Neural cell (in vitro differentiated cells): ENCODE results near the gene GTPBP4. TPM values are rescaled to one million over a fixed set of nuclear protein-coding genes. Genes with fewer than 3 reads are reported as not detected.

Experiments used
- H2AFZ ChIP-seq: fragments of 200-600, 300-800 bp; sonication (generic), shearing (Covaris generic); 2 replicates; pipeline ENCODE4 v1.6.0; 2014; ENCODE audit warnings: low read depth, mild to moderate bottlenecking, antibody characterized with exemption, low read length, moderate library complexity
- H3F3A ChIP-seq: fragments of 200-600 bp; shearing (Covaris generic); 2 replicates; pipeline ENCODE4 v1.6.1; 2016; ENCODE audit warnings: mild to moderate bottlenecking, moderate library complexity, mixed read lengths, antibody characterized with exemption, low read length; ENCODE audit not compliant: insufficient read depth, poor library complexity, severe bottlenecking
- H3K27ac ChIP-seq: fragments of 200-600, 300-800 bp; sonication (generic), shearing (Covaris generic); 2 replicates; pipeline ENCODE4 v1.5.1; 2014; ENCODE audit warnings: mild to moderate bottlenecking, low read length, moderate library complexity
- H3K27me3 ChIP-seq: fragments of 300-800, 200-600 bp; sonication (generic), shearing (Covaris generic); 2 replicates; pipeline ENCODE4 v1.6.0; 2014; ENCODE audit warnings: mild to moderate bottlenecking, low read depth, low read length, moderate library complexity; ENCODE audit not compliant: insufficient read depth
- H3K36me3 ChIP-seq: fragments of 300-800, 200-600 bp; sonication (generic), shearing (Covaris generic); 2 replicates; pipeline ENCODE4 v1.5.1; 2014; ENCODE audit warnings: mild to moderate bottlenecking, antibody characterized with exemption, low read length, moderate library complexity; ENCODE audit not compliant: insufficient read depth
- H3K4me2 ChIP-seq: fragments of 300-800, 200-600 bp; sonication (generic), shearing (Covaris generic); 2 replicates; pipeline ENCODE4 v1.6.0; 2014; ENCODE audit warnings: mild to moderate bottlenecking, low read length
- H3K4me3 ChIP-seq: fragments of 300-800, 200-600 bp; sonication (generic), shearing (Covaris generic); 2 replicates; pipeline ENCODE4 v1.5.1; 2014; ENCODE audit warnings: mild to moderate bottlenecking, low read length, moderate library complexity
- H3K79me2 ChIP-seq: fragments of 200-600 bp; shearing (Covaris generic); replicated peaks from 2 replicates; pipeline ENCODE4 v1.6.0; 2014; ENCODE audit warnings: mild to moderate bottlenecking, low read length, moderate library complexity; ENCODE audit not compliant: insufficient read depth
- H3K9ac ChIP-seq: fragments of 300-800, 200-600 bp; sonication (generic), shearing (Covaris generic); 2 replicates; pipeline ENCODE4 v1.6.1; 2016; ENCODE audit warnings: mild to moderate bottlenecking, low read length, mixed read lengths
- H3K9me2 ChIP-seq: fragments of 200-600 bp; shearing (Covaris generic); 2 replicates; pipeline ENCODE4 v1.6.1; 2016; ENCODE audit warnings: mild to moderate bottlenecking, low read length, mixed read lengths; ENCODE audit not compliant: insufficient read depth
- H3K9me3 ChIP-seq: fragments of 200-600, 300-800 bp; sonication (generic), shearing (Covaris generic); 2 replicates; pipeline ENCODE4 v1.6.1; 2016; ENCODE audit warnings: mild to moderate bottlenecking, mixed run types, low read length, moderate library complexity, mixed read lengths
- H4K20me1 ChIP-seq: fragments of 200-600 bp; shearing (Covaris generic); 2 replicates; pipeline ENCODE4 v1.6.1; 2016; ENCODE audit warnings: mild to moderate bottlenecking, mixed run types; ENCODE audit not compliant: insufficient read depth
- CTCF ChIP-seq: fragments of 450-650 bp; IDR thresholded peaks from 2 replicates; pipeline ENCODE4 v1.5.1; 2014; ENCODE audit warnings: antibody characterized with exemption, mild to moderate bottlenecking, moderate library complexity; ENCODE audit not compliant: poor library complexity, severe bottlenecking
- EP300 ChIP-seq: fragments of 450-650 bp; conservative IDR thresholded peaks from 2 replicates; pipeline ENCODE4 v1.6.1; 2014; ENCODE audit warnings: antibody characterized with exemption, mild to moderate bottlenecking, moderate library complexity; ENCODE audit not compliant: poor library complexity, severe bottlenecking
- EZH2 ChIP-seq: fragments of 200-600, 300-800 bp; shearing (Covaris generic), sonication (generic); IDR thresholded peaks from 2 replicates; pipeline ENCODE4 v1.6.1; 2014; ENCODE audit warnings: antibody characterized with exemption, low read length, borderline replicate concordance, mild to moderate bottlenecking; ENCODE audit not compliant: insufficient read depth, poor library complexity, severe bottlenecking
- MXI1 ChIP-seq: fragments of 450-650 bp; conservative IDR thresholded peaks from 2 replicates; pipeline ENCODE4 v1.6.1; 2014; ENCODE audit warnings: antibody characterized with exemption, mild to moderate bottlenecking; ENCODE audit not compliant: poor library complexity, severe bottlenecking
- POLR2AphosphoS5 ChIP-seq: IDR thresholded peaks from 2 replicates; pipeline ENCODE4 v1.6.1; 2012
- RAD21 ChIP-seq: fragments of 450-650 bp; conservative IDR thresholded peaks from 2 replicates; pipeline ENCODE4 v1.6.1; 2014; ENCODE audit warnings: antibody characterized with exemption, mild to moderate bottlenecking, moderate library complexity
- REST ChIP-seq: IDR thresholded peaks from 2 replicates; pipeline ENCODE4 v1.6.1; 2012; ENCODE audit warnings: borderline replicate concordance
- SMC3 ChIP-seq: fragments of 450-650 bp; conservative IDR thresholded peaks from 2 replicates; pipeline ENCODE4 v1.6.1; 2014; ENCODE audit warnings: antibody characterized with exemption, mild to moderate bottlenecking, moderate library complexity; ENCODE audit not compliant: poor library complexity
- TAF1 ChIP-seq: IDR thresholded peaks from 2 replicates; pipeline ENCODE4 v1.6.1; 2012; ENCODE audit warnings: low read depth
- polyA plus RNA-seq: library from polyadenylated mRNA; depleted of rRNA; stranded (reverse); fragments of >200 nt; gene quantifications from 2 replicates; pipeline ENCODE4 v1.2.3, GENCODE V29; 2014

The GTPBP4 gene
- polyA plus RNA-seq, 1 donor from 2014 or later: 32.7 TPM

- no peak overlapping the region for H3K27ac ChIP-seq
- no peak overlapping the region for H3K9ac ChIP-seq
- H2AFZ ChIP-seq: no peak overlapping the region
- no peaks in the 10 kb centered on the region for H4K20me1 ChIP-seq
- H3F3A ChIP-seq: no peaks in the 10 kb centered on the region
- no peak overlapping the region for H3K4me3 ChIP-seq
- no peaks in the 10 kb centered on the region for H3K9me2 ChIP-seq
- H3K36me3 ChIP-seq: no peaks in the 10 kb centered on the region
- H3K9me3 ChIP-seq: no peaks in the 10 kb centered on the region
- TF ChIP-seq CTCF (no peak), TAF1 (no peak), EZH2 (no peak), RAD21 (no peak), MXI1 (no peak), REST (no peak), EP300 (no peak), POLR2AphosphoS5 (no peak), SMC3 (no peak)
- H3K27me3 ChIP-seq: no peaks in the 10 kb centered on the region
- no peaks in the 10 kb centered on the region for H3K79me2 ChIP-seq
- no peak overlapping the region for H3K4me2 ChIP-seq
Observed at GRCh38 chr10:972763-973162, 15.5 kb upstream of the GTPBP4 start.

GRCh38 chr10:974038-974784, 14.0 kb upstream of the GTPBP4 start:
- TF ChIP-seq RAD21 (no peak), REST (no peak)
- Histone ChIP-seq H3F3A (no peaks in the 10 kb centered on the region), H4K20me1 (no peaks in the 10 kb centered on the region), H3K9ac (no peak overlapping the region), H3K9me2 (no peaks in the 10 kb centered on the region), H3K27me3 (no peaks in the 10 kb centered on the region), H3K4me2 (no peak overlapping the region), H3K79me2 (no peaks in the 10 kb centered on the region), H3K27ac (no peak overlapping the region), H3K9me3 (no peaks in the 10 kb centered on the region), H3K36me3 (no peaks in the 10 kb centered on the region), H3K4me3 (no peak overlapping the region), H2AFZ (no peak overlapping the region)
